GM12875 (cell line): ENCODE measurements around the gene MCTS1.
"Not testable (repeated sequence)": the region's sequence is repeated elsewhere in the genome, so short reads cannot be mapped to it uniquely, and the experiment has no call there.

ENCODE experiments used
- H3K4me3 ChIP-seq: one replicate; pipeline ENCODE4 v1.5.1; 2011; ENCODE audit warnings: low read depth, low read length, control low read depth
- TF ChIP-seq, protein P1 (sequence below): IDR thresholded peaks from 2 replicates; pipeline ENCODE4 v1.5.1; 2011; ENCODE audit warnings: low read depth, mild to moderate bottlenecking, control low read depth, inconsistent platforms, low read length, moderate library complexity, borderline replicate concordance; ENCODE audit not compliant: insufficient read depth

The MCTS1 gene

DNA sequence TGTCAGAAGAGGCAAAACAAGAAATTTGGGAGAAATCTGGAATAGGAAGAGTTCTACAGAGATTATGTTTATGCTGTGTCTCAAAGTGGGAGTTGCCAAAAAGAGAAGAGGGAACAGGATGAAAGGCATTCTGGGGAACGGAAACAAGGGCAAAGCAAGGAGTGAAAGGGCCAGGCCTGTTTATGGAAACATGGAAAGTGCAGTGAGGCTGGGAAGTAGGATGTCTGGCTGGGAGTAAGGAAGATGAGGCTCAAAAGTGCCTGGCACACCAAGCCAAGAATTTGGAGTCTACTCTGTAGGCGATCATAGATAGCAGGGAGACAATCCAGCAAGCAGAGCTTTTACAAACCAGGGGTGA is 41.4 kb upstream of the MCTS1 start:
- TF ChIP-seq, protein P1, sequence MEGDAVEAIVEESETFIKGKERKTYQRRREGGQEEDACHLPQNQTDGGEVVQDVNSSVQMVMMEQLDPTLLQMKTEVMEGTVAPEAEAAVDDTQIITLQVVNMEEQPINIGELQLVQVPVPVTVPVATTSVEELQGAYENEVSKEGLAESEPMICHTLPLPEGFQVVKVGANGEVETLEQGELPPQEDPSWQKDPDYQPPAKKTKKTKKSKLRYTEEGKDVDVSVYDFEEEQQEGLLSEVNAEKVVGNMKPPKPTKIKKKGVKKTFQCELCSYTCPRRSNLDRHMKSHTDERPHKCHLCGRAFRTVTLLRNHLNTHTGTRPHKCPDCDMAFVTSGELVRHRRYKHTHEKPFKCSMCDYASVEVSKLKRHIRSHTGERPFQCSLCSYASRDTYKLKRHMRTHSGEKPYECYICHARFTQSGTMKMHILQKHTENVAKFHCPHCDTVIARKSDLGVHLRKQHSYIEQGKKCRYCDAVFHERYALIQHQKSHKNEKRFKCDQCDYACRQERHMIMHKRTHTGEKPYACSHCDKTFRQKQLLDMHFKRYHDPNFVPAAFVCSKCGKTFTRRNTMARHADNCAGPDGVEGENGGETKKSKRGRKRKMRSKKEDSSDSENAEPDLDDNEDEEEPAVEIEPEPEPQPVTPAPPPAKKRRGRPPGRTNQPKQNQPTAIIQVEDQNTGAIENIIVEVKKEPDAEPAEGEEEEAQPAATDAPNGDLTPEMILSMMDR: no peak
- H3K4me3 ChIP-seq: no peak overlapping the region

DNA sequence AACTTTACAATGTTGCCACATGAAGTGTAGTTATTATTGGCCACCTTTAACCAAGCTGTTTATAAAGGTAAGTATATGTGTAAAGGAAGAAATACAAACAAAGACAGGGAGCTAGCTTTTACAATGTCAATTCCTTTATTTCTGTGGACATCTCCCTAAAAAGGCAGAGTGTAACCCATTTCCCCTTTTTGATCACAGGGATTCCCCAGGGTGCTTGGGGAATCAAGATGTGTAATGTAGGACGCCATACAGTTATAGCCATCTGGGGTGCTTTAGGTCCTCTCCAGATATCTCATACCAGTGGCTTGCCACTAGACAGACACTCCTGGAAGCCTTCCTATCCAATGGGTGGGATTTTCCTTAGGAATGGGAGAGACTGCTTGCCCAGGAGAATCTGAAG is 39.0 kb upstream of the MCTS1 start:
- TF ChIP-seq, protein P1: no peak
- H3K4me3 ChIP-seq: no peak overlapping the region

DNA sequence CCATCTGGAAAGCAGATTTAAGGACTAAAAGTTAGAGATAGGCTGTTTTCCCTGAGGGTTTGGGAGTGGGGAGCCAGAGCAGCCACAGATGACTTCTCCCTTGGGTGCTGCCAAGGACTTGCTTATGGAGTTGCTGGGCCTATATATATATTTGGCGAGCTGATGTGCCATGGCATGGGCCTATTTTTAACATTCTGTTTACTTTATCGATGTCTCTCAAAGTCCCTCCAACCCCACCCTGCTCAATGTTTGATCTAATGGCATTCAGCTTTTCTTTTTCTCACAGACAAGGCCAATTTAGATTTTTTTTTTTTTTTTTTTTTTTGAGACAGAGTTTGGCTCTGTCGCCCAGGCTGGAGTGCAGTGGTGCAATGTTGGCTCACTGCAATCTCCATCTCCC is 37.1 kb upstream of the MCTS1 start:
- TF ChIP-seq, protein P1: no peak
- no peak overlapping the region for H3K4me3 ChIP-seq

DNA sequence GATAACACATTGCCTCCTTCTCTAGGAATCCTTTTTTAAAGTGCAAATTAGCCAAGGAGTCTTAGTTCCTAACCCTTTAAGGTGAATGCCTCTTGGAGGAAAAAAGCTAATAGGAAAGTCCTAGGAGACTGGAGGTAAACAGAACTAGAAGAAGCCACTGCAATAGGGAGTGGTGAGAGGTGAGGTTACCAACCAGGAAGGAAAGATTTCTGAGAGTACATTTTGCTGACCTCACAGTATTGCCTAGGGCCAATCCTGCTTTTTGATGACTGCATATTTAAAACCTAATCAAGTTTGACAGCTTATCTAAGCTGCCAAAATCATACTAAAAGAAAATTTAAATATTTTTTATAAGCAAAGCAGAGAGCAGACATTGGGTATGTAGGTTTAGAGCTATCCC is 35.9 kb upstream of the MCTS1 start:
- no peak overlapping the region for H3K4me3 ChIP-seq
- TF ChIP-seq, protein P1: no peak

DNA sequence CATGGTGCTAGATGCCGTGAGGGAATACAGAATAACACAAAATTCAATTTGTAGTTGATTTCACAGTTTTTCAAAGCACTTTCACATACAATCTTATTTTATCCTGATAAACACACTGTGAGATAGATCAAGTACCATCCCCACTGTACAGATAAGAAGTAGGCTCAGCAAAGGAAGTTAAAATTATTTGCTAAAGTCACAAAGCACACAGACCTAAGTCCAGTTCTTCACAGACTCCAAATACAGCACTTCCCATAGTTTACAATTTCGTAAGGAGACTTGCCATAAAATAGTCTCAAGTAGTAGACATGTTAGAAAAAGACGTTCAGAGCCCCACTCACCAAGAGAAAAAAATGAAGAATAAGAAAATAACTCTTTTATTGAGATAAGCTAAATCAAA is 35.3 kb upstream of the MCTS1 start:
- TF ChIP-seq, protein P1: no peak
- H3K4me3 ChIP-seq: no peak overlapping the region

DNA sequence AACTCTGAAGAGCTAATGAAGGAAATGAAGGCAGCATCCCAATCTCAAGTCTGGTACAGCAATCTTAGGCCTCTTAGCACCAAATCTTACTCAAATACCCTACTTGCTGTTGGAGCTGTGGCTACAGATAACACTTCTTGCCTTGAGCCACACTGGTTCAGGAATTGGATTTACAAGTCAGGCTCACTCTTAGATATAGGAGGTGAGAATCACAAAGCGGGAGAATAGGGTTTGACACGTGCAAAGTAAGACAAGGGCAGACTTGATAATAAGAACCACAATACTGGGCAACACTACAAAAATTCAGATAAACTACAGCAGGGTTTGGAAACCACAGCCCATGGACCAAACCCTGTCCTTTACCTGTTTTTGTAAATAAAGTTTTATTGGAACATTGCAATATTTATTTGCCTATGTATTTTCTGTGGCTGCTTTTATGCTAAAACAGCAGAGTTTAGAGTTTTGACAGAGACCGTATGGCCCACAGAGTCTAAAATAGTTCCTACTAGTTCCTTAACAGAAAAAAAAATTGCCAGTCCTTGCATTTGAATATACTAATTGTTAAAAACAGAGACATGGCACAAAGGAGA is 33.8 kb upstream of the MCTS1 start:
- TF ChIP-seq, protein P1: no peak

DNA sequence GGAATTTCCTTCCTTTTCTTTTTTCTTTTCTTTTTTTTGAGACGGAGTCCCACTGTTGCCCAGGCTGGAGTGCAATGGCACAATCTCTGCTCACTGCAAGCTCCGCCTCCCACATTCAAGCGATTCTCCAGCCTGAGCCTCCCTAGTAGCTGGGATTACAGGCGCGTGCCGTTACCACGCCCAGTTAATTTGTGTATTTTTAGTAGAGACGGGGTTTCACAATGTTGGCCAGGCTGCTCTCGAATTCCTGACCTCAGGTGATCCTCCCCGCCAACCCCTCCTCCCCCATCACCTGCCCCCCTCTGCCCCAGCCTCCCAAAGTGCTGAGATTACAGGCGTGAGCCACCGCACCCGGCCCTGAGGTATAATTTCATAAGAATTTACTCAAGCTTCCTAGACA is 30.1 kb upstream of the MCTS1 start:
- H3K4me3 ChIP-seq: not testable (repeated sequence)

More for the DNA sequence above, 33.8 kb upstream of the MCTS1 start:
- H3K4me3 ChIP-seq: no peak overlapping the region
